HepG2 (cell line): Measurements from ENCODE around the gene HYAL2. TPM values are rescaled to one million over a fixed set of nuclear protein-coding genes. Genes with fewer than 3 reads are reported as not detected.

ENCODE experiments used
- DDIT3 ChIP-seq: sonication (generic); formaldehyde crosslinking; IDR thresholded peaks from 2 replicates; pipeline ENCODE4 v1.4.0; 2020; ENCODE audit warnings: mild to moderate bottlenecking, missing genetic modification reagents
- GATAD1 ChIP-seq: IDR thresholded peaks from 2 replicates; pipeline ENCODE4 v1.6.1; 2016; ENCODE audit warnings: missing genetic modification reagents, missing compliant biosample characterization
- KLF13 ChIP-seq: sonication (generic); formaldehyde crosslinking; IDR thresholded peaks from 2 replicates; pipeline ENCODE4 v1.4.0; 2020; ENCODE audit warnings: mild to moderate bottlenecking, missing genetic modification reagents
- LRRFIP1 ChIP-seq: sonication (generic); formaldehyde crosslinking; conservative IDR thresholded peaks from 2 replicates; pipeline ENCODE4 v1.4.0; 2020; ENCODE audit warnings: missing genetic modification reagents
- MED1 ChIP-seq: sonication (generic); formaldehyde crosslinking; IDR thresholded peaks from 2 replicates; pipeline ENCODE4 v1.4.0; 2020; ENCODE audit warnings: missing genetic modification reagents
- MXD4 ChIP-seq: IDR thresholded peaks from 2 replicates; pipeline ENCODE4 v1.6.1; 2016; ENCODE audit warnings: mild to moderate bottlenecking, missing biosample characterization, missing genetic modification reagents
- PAX8 ChIP-seq: sonication (generic); formaldehyde crosslinking; IDR thresholded peaks from 2 replicates; pipeline ENCODE4 v1.8.0; 2022; ENCODE audit warnings: mild to moderate bottlenecking, missing genetic modification reagents, borderline replicate concordance
- POLR2A ChIP-seq, 2 experiments: IDR thresholded peaks; 2 replicates each; pipeline ENCODE4 v1.6.1; 2011; ENCODE audit warnings: low read depth in 2 of 2, low read length in 2 of 2, mild to moderate bottlenecking in 1 of 2, moderate library complexity in 1 of 2; ENCODE audit not compliant: insufficient read depth in 1 of 2
- RCOR2 ChIP-seq: IDR thresholded peaks from 2 replicates; pipeline ENCODE4 v1.6.1; 2016; ENCODE audit warnings: missing biosample characterization, missing genetic modification reagents
- SIN3A ChIP-seq: IDR thresholded peaks from 2 replicates; pipeline ENCODE4 v1.6.1; 2011; ENCODE audit warnings: low read depth, mild to moderate bottlenecking, control low read depth, low read length, borderline replicate concordance
- TEAD2 ChIP-seq: sonication (generic); formaldehyde crosslinking; IDR thresholded peaks from 2 replicates; pipeline ENCODE4 v1.9.0; 2021; ENCODE audit warnings: missing genetic modification reagents
- THAP9 ChIP-seq: sonication (generic); formaldehyde crosslinking; IDR thresholded peaks from 2 replicates; pipeline ENCODE4; 2020; ENCODE audit warnings: missing genetic modification reagents, mild to moderate bottlenecking, borderline replicate concordance
- ZBED4 ChIP-seq: sonication (generic); formaldehyde crosslinking; IDR thresholded peaks from 2 replicates; pipeline ENCODE4 v1.4.0; 2020; ENCODE audit warnings: missing genetic modification reagents, borderline replicate concordance
- ZNF18 ChIP-seq: sonication (generic); formaldehyde crosslinking; IDR thresholded peaks from 2 replicates; pipeline ENCODE4 v1.8.0; 2022; ENCODE audit warnings: mild to moderate bottlenecking, missing genetic modification reagents; ENCODE audit not compliant: insufficient replicate concordance
- ZNF260 ChIP-seq: sonication (generic); formaldehyde crosslinking; IDR thresholded peaks from 2 replicates; pipeline ENCODE4 v1.4.0; 2020; ENCODE audit warnings: missing genetic modification reagents, low read depth, mild to moderate bottlenecking, borderline replicate concordance
- ZNF549 ChIP-seq: sonication (generic); formaldehyde crosslinking; IDR thresholded peaks from 2 replicates; pipeline ENCODE4 v1.5.0; 2020; ENCODE audit warnings: missing genetic modification reagents
- ZNF552 ChIP-seq: sonication (generic); formaldehyde crosslinking; IDR thresholded peaks from 2 replicates; pipeline ENCODE4 v1.9.0; 2022; ENCODE audit warnings: missing genetic modification reagents, mild to moderate bottlenecking, borderline replicate concordance
- ZNF616 ChIP-seq: sonication (generic); formaldehyde crosslinking; IDR thresholded peaks from 2 replicates; pipeline ENCODE4 v1.5.0; 2020; ENCODE audit warnings: low read depth, mild to moderate bottlenecking, missing genetic modification reagents
- polyA plus RNA-seq, 8 experiments: library from polyadenylated mRNA; depleted of rRNA in 3 of 8; stranded (reverse) in 7 of 8; unstranded in 1 of 8; fragments of >200 nt; fragmentation: Illumina TruSeq in 4 of 8; extraction: Trizol in 4 of 8; gene quantifications; 2 replicates each; pipeline versions ENCODE4 v1.2.1 to v1.2.3, GENCODE V29; 2011 to 2016; ENCODE audit warnings: low read depth in 4 of 8, missing spikeins in 1 of 8, mixed read lengths in 1 of 8; ENCODE audit not compliant: insufficient read depth in 1 of 8
- total RNA-seq, 5 experiments: library from RNA; depleted of rRNA; stranded (reverse); fragments of >200 nt; fragmentation: Illumina TruSeq; extraction: Trizol; gene quantifications; 2 replicates each; pipeline ENCODE4 v1.2.3, GENCODE V29; 2016; ENCODE audit warnings: low read depth in 1 of 5

HYAL2 gene
- total and polyA plus RNA-seq, 2 of the 13 experiments (the other 11 are each of a cell fraction or from before 2014, with no cell fraction given): 76.2 to 102 TPM

GRCh38 chr3:50268703-50269451 is 53.7 kb downstream of the HYAL2 start, which contains the start of gene SEMA3B (continued):
- TF ChIP-seq MXD4 (CRISPR knock-in tag): no peak
- TF ChIP-seq THAP9 (CRISPR knock-in tag): no peak
- peak; percentile 32; the same call in 1 of the 2 replicates for TF ChIP-seq GATAD1 (CRISPR knock-in tag)
- TF ChIP-seq PAX8 (CRISPR knock-in tag): no peak
- TF ChIP-seq ZNF18 (CRISPR knock-in tag): no peak
- TF ChIP-seq DDIT3 (CRISPR knock-in tag): no peak
- TF ChIP-seq LRRFIP1 (CRISPR knock-in tag): no peak
- peak; percentile 3; the same call in 1 of the 2 replicates for TF ChIP-seq SIN3A
- TF ChIP-seq ZNF549 (CRISPR knock-in tag): no peak
- peak; percentile 37; the same call in 1 of the 2 replicates for TF ChIP-seq MED1 (CRISPR knock-in tag)
- peak in 1 of 2 experiments; percentile 43; a peak in 2 of 4 replicates for TF ChIP-seq POLR2A (IDR thresholded peaks at IDR 0.05; ENCODE audit: insufficient read depth in 1 of 2, low read depth in 2 of 2, low read length in 2 of 2)
- TF ChIP-seq TEAD2 (CRISPR knock-in tag): no peak
- TF ChIP-seq ZNF552 (CRISPR knock-in tag): no peak
- TF ChIP-seq ZNF260: no peak
- TF ChIP-seq ZBED4 (CRISPR knock-in tag): peak; percentile 24; the same call in 1 of the 2 replicates
- no peak for TF ChIP-seq RCOR2 (CRISPR knock-in tag)
- no peak for TF ChIP-seq KLF13 (CRISPR knock-in tag)
- TF ChIP-seq ZNF616: no peak
